ENCODE data around the gene ADI1. TPM values are rescaled to one million over a fixed set of nuclear protein-coding genes. Genes with fewer than 3 reads are reported as not detected.

ADI1 gene
- total and polyA plus RNA-seq, 2 of the 4 experiments (the other 2 are of a cell fraction): 43.2 to 46.0 TPM

- CTCF ChIA-PET: interaction anchor here (0.9 kb wide), 1 partner anchor 120 kb away, joined by 4 read pairs; no protein-coding TSS in a partner anchor
- Histone ChIP-seq H3K36me3 (ENCODE audit: control insufficient read depth, insufficient read depth, low read length) (peaks cover 47% of the 10 kb centered on the region), H2BK120ac (ENCODE audit: low read depth, low read length) (no peak overlapping the region)
These were observed 23.8 kb upstream of the ADI1 start for GRCh38 chr2:3543023-3543683.

More at GRCh38 chr2:3543023-3543683, 23.8 kb upstream of the ADI1 start:
- H2BK15ac ChIP-seq (ENCODE audit: low read depth, low read length): no peak overlapping the region
- no peak overlapping the region; the same call in 1 of the 2 replicates for H3K23ac ChIP-seq (ENCODE audit: low read depth, low read length)
- no peak overlapping the region for H2BK5ac ChIP-seq (ENCODE audit: low read depth, low read length, poor library complexity, severe bottlenecking)
- H3K4ac ChIP-seq (ENCODE audit: low read depth, low read length): no peak overlapping the region
- in situ Hi-C loops (cut with MboI; ENCODE audit: low sequenced_read_pairs) (no loop called here), dilution Hi-C loops (cut with HindIII; ENCODE audit: low sequenced_read_pairs, unreplicated experiment) (no loop called here), intact Hi-C loops (cut with micrococcal nuclease) (no loop called here)
- no peak overlapping the region for H4K5ac ChIP-seq (ENCODE audit: low read depth, low read length)
- ATAC-seq (ENCODE audit: low read depth): no peak
- no peak overlapping the region for H4K91ac ChIP-seq (ENCODE audit: insufficient read depth, low read depth, low read length)
- H2AFZ ChIP-seq (replicated peaks; ENCODE audit: low read length, poor library complexity): no peak overlapping the region
- H4K8ac ChIP-seq (ENCODE audit: low read depth in 2 of 2, low read length in 2 of 2): no peak overlapping the region
- no CpG with 5 or more reads among the region's 6 CpGs for WGBS, 2 experiments (ENCODE audit: extremely low coverage in 2 of 2, insufficient read length in 1 of 2)
- POLR2A ChIA-PET (ENCODE audit: unreplicated experiment): no interaction called here
- TF ChIP-seq RCOR1 (IDR thresholded peaks at IDR 0.05; ENCODE audit: insufficient replicate concordance, low read length) (no peak), RAD21 (IDR thresholded peaks at IDR 0.05; ENCODE audit: low read length) (no peak), POLR2A (IDR thresholded peaks at IDR 0.05; ENCODE audit: low read depth, low read length) (no peak), BHLHE40 (IDR thresholded peaks at IDR 0.05; ENCODE audit: low read depth, low read length) (no peak), CEBPB (IDR thresholded peaks at IDR 0.05; ENCODE audit: low read depth, low read length) (no peak)
- H3K9ac ChIP-seq (ENCODE audit: low read depth, low read length): no peak overlapping the region
- no peaks in the 10 kb centered on the region for H4K20me1 ChIP-seq (ENCODE audit: insufficient read depth, low read length)
- H3K4me1 ChIP-seq (ENCODE audit: control insufficient read depth, insufficient read depth, low read length): peaks cover 1% of the 10 kb centered on the region; the same call in 1 of the 2 replicates
- peaks cover 2% of the 10 kb centered on the region; the same call in 1 of the 2 replicates for H3K9me1 ChIP-seq (ENCODE audit: insufficient read depth, low read length)
- no peak for DNase-seq
- no peak overlapping the region for H3K27ac ChIP-seq (ENCODE audit: insufficient read depth, low read length)
- no peak overlapping the region for H3K56ac ChIP-seq (ENCODE audit: extremely low read depth, insufficient read depth, low read length)
- peaks cover 22 to 28% of the 10 kb centered on the region in 2 experiments for H3K79me1 ChIP-seq (ENCODE audit: low read depth in 1 of 2, low read length in 2 of 2)
- H2AK5ac ChIP-seq (ENCODE audit: low read depth, low read length): no peak overlapping the region
- H3K14ac ChIP-seq (replicated peaks; ENCODE audit: low read depth, low read length): no peak overlapping the region
- BruUV-seq (replicated peaks): no TSS peak
- no peaks in the 10 kb centered on the region for H3K9me3 ChIP-seq (ENCODE audit: control insufficient read depth, insufficient read depth, low read length)
- H2AK9ac ChIP-seq (replicated peaks; ENCODE audit: low read depth, low read length, poor library complexity): no peak overlapping the region
- H3K18ac ChIP-seq (ENCODE audit: low read depth, low read length): no peak overlapping the region
- no peak overlapping the region for H3K4me2 ChIP-seq (ENCODE audit: low read depth, low read length)
- no peaks in the 10 kb centered on the region for H3K27me3 ChIP-seq (ENCODE audit: control insufficient read depth, insufficient read depth, low read length)
- H3K4me3 ChIP-seq (ENCODE audit: insufficient read depth, low read depth, low read length): no peak overlapping the region
- H2BK20ac ChIP-seq (ENCODE audit: low read depth, low read length): no peak overlapping the region

Measured in IMR-90 (cell line).